Tibial nerve (tissue), 4 donors: Measurements from ENCODE around the gene SPATA13.
"Not testable (repeated sequence)": the region's sequence is repeated elsewhere in the genome, so short reads cannot be mapped to it uniquely, and the experiment has no call there.

Source experiments
- EP300 ChIP-seq, 2 donors: sonication (generic); formaldehyde crosslinking; IDR thresholded peaks; one replicate each; pipeline ENCODE4 v1.6.1; 2017; ENCODE audit warnings: antibody characterized with exemption in 2 of 2, mild to moderate bottlenecking in 1 of 2
- POLR2A ChIP-seq, 2 donors: fragments of 450-650 bp; IDR thresholded peaks; one replicate each; pipeline ENCODE4 v1.6.1; 2017; ENCODE audit warnings: antibody characterized with exemption in 2 of 2, mild to moderate bottlenecking in 2 of 2, moderate library complexity in 2 of 2
- TF ChIP-seq, protein P1 (sequence below), 5 experiments: fragments of 200-600 bp in 3 of 5; fragments of 450-650 bp in 2 of 5; sonication (generic) in 3 of 5; IDR thresholded peaks; one replicate each; pipeline ENCODE4 v1.5.1; 2016 to 2019; ENCODE audit warnings: antibody characterized with exemption in 5 of 5, mild to moderate bottlenecking in 3 of 5, moderate library complexity in 2 of 5

DNA sequence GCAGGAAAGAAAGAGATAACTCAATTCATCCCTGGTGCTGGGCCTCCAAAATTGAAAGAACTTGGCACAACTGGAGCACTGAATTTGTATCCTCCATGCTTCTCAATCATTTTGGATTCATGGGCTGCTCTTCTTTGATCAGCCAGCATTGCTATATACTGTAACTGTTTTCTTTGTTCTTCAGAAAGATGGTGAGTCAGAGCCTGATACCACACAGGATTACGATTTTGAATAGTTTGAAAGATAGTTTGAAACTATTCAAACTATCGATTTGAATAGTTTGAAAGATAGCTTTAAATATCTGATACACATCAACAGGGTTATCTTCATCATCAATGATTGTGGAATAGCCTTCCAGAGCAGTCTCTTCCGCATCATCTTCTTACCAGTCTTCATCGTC is 38.5 kb upstream of the SPATA13 start:
- TF ChIP-seq POLR2A, EP300 (IDR thresholded peaks at IDR 0.05): not testable (repeated sequence)
- TF ChIP-seq, protein P1, sequence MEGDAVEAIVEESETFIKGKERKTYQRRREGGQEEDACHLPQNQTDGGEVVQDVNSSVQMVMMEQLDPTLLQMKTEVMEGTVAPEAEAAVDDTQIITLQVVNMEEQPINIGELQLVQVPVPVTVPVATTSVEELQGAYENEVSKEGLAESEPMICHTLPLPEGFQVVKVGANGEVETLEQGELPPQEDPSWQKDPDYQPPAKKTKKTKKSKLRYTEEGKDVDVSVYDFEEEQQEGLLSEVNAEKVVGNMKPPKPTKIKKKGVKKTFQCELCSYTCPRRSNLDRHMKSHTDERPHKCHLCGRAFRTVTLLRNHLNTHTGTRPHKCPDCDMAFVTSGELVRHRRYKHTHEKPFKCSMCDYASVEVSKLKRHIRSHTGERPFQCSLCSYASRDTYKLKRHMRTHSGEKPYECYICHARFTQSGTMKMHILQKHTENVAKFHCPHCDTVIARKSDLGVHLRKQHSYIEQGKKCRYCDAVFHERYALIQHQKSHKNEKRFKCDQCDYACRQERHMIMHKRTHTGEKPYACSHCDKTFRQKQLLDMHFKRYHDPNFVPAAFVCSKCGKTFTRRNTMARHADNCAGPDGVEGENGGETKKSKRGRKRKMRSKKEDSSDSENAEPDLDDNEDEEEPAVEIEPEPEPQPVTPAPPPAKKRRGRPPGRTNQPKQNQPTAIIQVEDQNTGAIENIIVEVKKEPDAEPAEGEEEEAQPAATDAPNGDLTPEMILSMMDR (IDR thresholded peaks at IDR 0.05) = not testable (repeated sequence)
